GM23338 (cell line): ENCODE data around the gene RIMS3. TPM values are rescaled to one million over a fixed set of nuclear protein-coding genes. Genes with fewer than 3 reads are reported as not detected.
"Not testable (repeated sequence)": the region's sequence is repeated elsewhere in the genome, so short reads cannot be mapped to it uniquely, and the experiment has no call there.

Source experiments
- ATAC-seq: fragments of 200-7000 bp; cut with Tn5 transposase; 3 replicates; pipeline ENCODE4 v1.9.1; 2020
- DNase-seq: peaks from one replicate; pipeline ENCODE4 v3.0.0-alpha.2; 2015; ENCODE audit warnings: low spot score
- H2AFZ ChIP-seq: fragments of 200-600 bp; sonication (generic); 2 replicates; pipeline ENCODE4 v1.8.0; 2016; ENCODE audit warnings: antibody characterized with exemption, mild to moderate bottlenecking, moderate library complexity
- H3F3A ChIP-seq: fragments of 200-600 bp; sonication (generic); replicated peaks from 2 replicates; pipeline ENCODE4 v1.8.0; 2017; ENCODE audit warnings: antibody characterized with exemption, mixed run types, low read depth
- H3K27ac ChIP-seq: fragments of 200-600 bp; sonication (generic); 2 replicates; pipeline ENCODE4 v1.6.1; 2016; ENCODE audit warnings: low read depth
- H3K27me3 ChIP-seq: fragments of 200-600 bp; sonication (generic); 2 replicates; pipeline ENCODE4 v1.8.0; 2016; ENCODE audit warnings: mild to moderate bottlenecking, mixed run types, moderate library complexity; ENCODE audit not compliant: insufficient read depth
- H3K36me3 ChIP-seq: fragments of 200-600 bp; sonication (generic); 2 replicates; pipeline ENCODE4 v1.8.0; 2016; ENCODE audit warnings: mild to moderate bottlenecking; ENCODE audit not compliant: insufficient read depth
- H3K4me1 ChIP-seq: fragments of 200-600 bp; sonication (generic); 2 replicates; pipeline ENCODE4 v1.8.0; 2016; ENCODE audit warnings: mild to moderate bottlenecking, moderate library complexity; ENCODE audit not compliant: insufficient read depth
- H3K4me2 ChIP-seq: fragments of 200-600 bp; sonication (generic); 2 replicates; pipeline ENCODE4 v1.7.1; 2017; ENCODE audit warnings: mixed run types
- H3K4me3 ChIP-seq: fragments of 200-600 bp; sonication (generic); 2 replicates; pipeline ENCODE4 v1.6.1; 2016; ENCODE audit warnings: mixed run types
- H3K79me2 ChIP-seq: fragments of 200-600 bp; sonication (generic); replicated peaks from 2 replicates; pipeline ENCODE4 v1.8.0; 2017; ENCODE audit warnings: mild to moderate bottlenecking; ENCODE audit not compliant: insufficient read depth
- H3K9me2 ChIP-seq: fragments of 200-600 bp; sonication (generic); 2 replicates; pipeline ENCODE4 v1.8.0; 2017; ENCODE audit not compliant: insufficient read depth
- H4K20me1 ChIP-seq: fragments of 200-600 bp; sonication (generic); replicated peaks from 2 replicates; pipeline ENCODE4 v1.8.0; 2017; ENCODE audit warnings: mild to moderate bottlenecking; ENCODE audit not compliant: insufficient read depth
- H3K27ac Mint-ChIP-seq: 2 replicates; pipeline ENCODE4 v1.8.0; 2020; ENCODE audit warnings: inconsistent platforms, mild to moderate bottlenecking, moderate library complexity, mixed read lengths
- H3K27me3 Mint-ChIP-seq: 3 replicates; pipeline ENCODE4 v1.8.0; 2022; ENCODE audit warnings: low read depth, mild to moderate bottlenecking, moderate library complexity, mixed read lengths, inconsistent platforms; ENCODE audit not compliant: insufficient read depth, poor library complexity
- H3K36me3 Mint-ChIP-seq: 3 replicates; pipeline ENCODE4 v1.8.0; 2021; ENCODE audit warnings: low read depth, mild to moderate bottlenecking, inconsistent platforms, moderate library complexity, mixed read lengths
- H3K4me1 Mint-ChIP-seq: 3 replicates; pipeline ENCODE4 v1.8.0; 2020; ENCODE audit warnings: mild to moderate bottlenecking, inconsistent platforms, mixed read lengths
- H3K4me3 Mint-ChIP-seq: 3 replicates; pipeline ENCODE4 v1.8.0; 2021; ENCODE audit warnings: moderate library complexity, mild to moderate bottlenecking, inconsistent platforms, mixed read lengths
- H3K9me3 Mint-ChIP-seq: 3 replicates; pipeline ENCODE4 v1.8.0; 2020; ENCODE audit warnings: moderate library complexity, mild to moderate bottlenecking, inconsistent platforms, mixed read lengths
- CREB1 ChIP-seq: fragments of 250-450 bp; sonication (Bioruptor Pico); IDR thresholded peaks from 2 replicates; pipeline ENCODE4 v1.5.0; 2020; ENCODE audit warnings: low read depth, mild to moderate bottlenecking, moderate library complexity
- CTCF ChIP-seq, 2 experiments: fragments of 200-600 bp in 1 of 2; sonication (generic) in 1 of 2; conservative IDR thresholded peaks; 2 replicates each; pipeline versions ENCODE4 v1.5.1 to v1.6.1; 2016 to 2017; ENCODE audit warnings: antibody characterized with exemption in 2 of 2, low read depth in 2 of 2, mild to moderate bottlenecking in 2 of 2, moderate library complexity in 1 of 2
- STAT1 ChIP-seq: IDR thresholded peaks from one replicate; pipeline ENCODE4 v1.6.1; 2016; ENCODE audit warnings: antibody characterized with exemption; ENCODE audit not compliant: unreplicated experiment
- ZNF331 ChIP-seq: fragments of 250-450 bp; sonication (Bioruptor Pico); IDR thresholded peaks from 2 replicates; pipeline ENCODE4 v1.5.0; 2020; ENCODE audit warnings: low read depth, mild to moderate bottlenecking, moderate library complexity
- polyA plus RNA-seq: library from polyadenylated mRNA; unstranded; fragments of >200 nt; fragmentation: Nextera tagmentation; extraction: Ambion mirVana; gene quantifications from 2 replicates; pipeline ENCODE4 v1.2.1, GENCODE V29; 2016
- total RNA-seq: library from RNA; depleted of rRNA; stranded (reverse); fragments of >200 nt; shearing (Covaris generic); gene quantifications from 2 replicates; pipeline ENCODE4 v1.2.3, GENCODE V29; 2014

The RIMS3 gene
- total and polyA plus RNA-seq, 2 experiments from 2014 or later, result 8.7 to 27.2 TPM

GRCh38 chr1:40704817-40705733, 39.6 kb upstream of the RIMS3 start:
- H3K27me3 ChIP-seq, result no peaks in the 10 kb centered on the region
- H2AFZ ChIP-seq, result no peak overlapping the region
- H3K36me3 ChIP-seq, result no peaks in the 10 kb centered on the region
- H4K20me1 ChIP-seq, result no peaks in the 10 kb centered on the region
- DNase-seq (no peak), ATAC-seq (no peak)
- TF ChIP-seq STAT1, result no peak
- no peak for TF ChIP-seq CREB1 (CRISPR knock-in tag)
- no peak for TF ChIP-seq ZNF331
- peaks cover 8% of the 10 kb centered on the region for H3K27me3 Mint-ChIP-seq
- H3K27ac ChIP-seq, result no peak overlapping the region
- H3F3A ChIP-seq, result no peaks in the 10 kb centered on the region
- H3K27ac Mint-ChIP-seq, result no peak overlapping the region
- H3K4me3 Mint-ChIP-seq, result no peak overlapping the region
- no peak overlapping the region for H3K4me2 ChIP-seq
- H3K9me2 ChIP-seq, result no peaks in the 10 kb centered on the region
- H3K9me3 Mint-ChIP-seq, result no peaks in the 10 kb centered on the region
- no peak overlapping the region for H3K4me3 ChIP-seq
- H3K36me3 Mint-ChIP-seq, result no peaks in the 10 kb centered on the region
- peaks cover 92% of the 10 kb centered on the region for H3K79me2 ChIP-seq
- H3K4me1 Mint-ChIP-seq, result peaks cover 27% of the 10 kb centered on the region
- H3K4me1 ChIP-seq, result peaks cover 13% of the 10 kb centered on the region; the same call in 1 of the 2 replicates

- H2AFZ ChIP-seq, result no peak overlapping the region
- no peak overlapping the region for H3K4me2 ChIP-seq
- 0 out of 2 replicates have a peak, but pooled peaks cover 3% of the 10 kb centered on the region for H4K20me1 ChIP-seq
- Mint-ChIP-seq H3K9me3 (no peaks in the 10 kb centered on the region), H3K36me3 (no peaks in the 10 kb centered on the region), H3K4me1 (peaks cover 22% of the 10 kb centered on the region), H3K4me3 (no peak overlapping the region), H3K27me3 (peaks cover 3% of the 10 kb centered on the region), H3K27ac (0 out of 2 replicates have a peak overlapping the region, but pooled peaks have one; percentile 72)
- H3K36me3 ChIP-seq, result no peaks in the 10 kb centered on the region
- no peaks in the 10 kb centered on the region for H3K9me2 ChIP-seq
- H3F3A ChIP-seq, result no peaks in the 10 kb centered on the region
- DNase-seq (no peak), ATAC-seq (no peak)
- H3K27me3 ChIP-seq, result no peaks in the 10 kb centered on the region
- peaks cover 100% of the 10 kb centered on the region for H3K79me2 ChIP-seq
- no peak overlapping the region for H3K27ac ChIP-seq
- no peak overlapping the region for H3K4me3 ChIP-seq
- TF ChIP-seq STAT1 (no peak), ZNF331 (no peak), CTCF (conservative IDR thresholded peaks at IDR 0.05; ENCODE audit: low read depth in 2 of 2) (no peak)
- peaks cover 13% of the 10 kb centered on the region; the same call in 1 of the 2 replicates for H3K4me1 ChIP-seq
These were observed 37.8 kb upstream of the RIMS3 start for GRCh38 chr1:40703316-40703715.

- not testable (repeated sequence) for H3K27me3 Mint-ChIP-seq, H3K9me2 ChIP-seq, H3K27ac ChIP-seq, H3K27me3 ChIP-seq, H3K4me3 Mint-ChIP-seq, ATAC-seq, H3K4me3 ChIP-seq, H4K20me1 ChIP-seq, H3K4me1 ChIP-seq, H2AFZ ChIP-seq, H3K9me3 Mint-ChIP-seq, H3K4me2 ChIP-seq, H3F3A ChIP-seq, DNase-seq, H3K36me3 Mint-ChIP-seq, H3K36me3 ChIP-seq, H3K27ac Mint-ChIP-seq
- H3K4me1 Mint-ChIP-seq, result peaks cover 19% of the 10 kb centered on the region
- H3K79me2 ChIP-seq, result peaks cover 100% of the 10 kb centered on the region
These were observed 37.3 kb upstream of the RIMS3 start for GRCh38 chr1:40702810-40703209.
